Hepatocyte (in vitro differentiated cells): Measurements from ENCODE around the gene FAM50A.

Experiments
- CTCF ChIP-seq: fragments of 200-600 bp; sonication (generic); IDR thresholded peaks from 2 replicates; pipeline ENCODE4 v1.5.1; 2016; ENCODE audit warnings: antibody characterized with exemption, mild to moderate bottlenecking; ENCODE audit not compliant: poor library complexity
- EZH2 ChIP-seq: fragments of 200-600 bp; sonication (generic); IDR thresholded peaks from 2 replicates; pipeline ENCODE4 v1.6.1; 2016; ENCODE audit warnings: antibody characterized with exemption, mild to moderate bottlenecking, borderline replicate concordance

GRCh38 chrX:154441564-154441963, 2.4 kb upstream of the FAM50A start:
- TF ChIP-seq CTCF (no peak), EZH2 (no peak)
